Hepatocyte (in vitro differentiated cells): ENCODE results near the gene INTS6. TPM values are rescaled to one million over a fixed set of nuclear protein-coding genes. Genes with fewer than 3 reads are reported as not detected.

Experiments used
- DNase-seq: peaks from one replicate; pipeline ENCODE4 v3.0.0-alpha.2; 2016; ENCODE audit warnings: low spot score
- H2AFZ ChIP-seq: fragments of 200-600 bp; sonication (generic); 2 replicates; pipeline ENCODE4 v1.6.0; 2016; ENCODE audit warnings: antibody characterized with exemption, mild to moderate bottlenecking
- H3K27ac ChIP-seq: fragments of 200-600 bp; sonication (generic); 2 replicates; pipeline ENCODE4 v1.5.1; 2016; ENCODE audit warnings: mild to moderate bottlenecking
- H3K27me3 ChIP-seq: fragments of 200-600 bp; sonication (generic); 2 replicates; pipeline ENCODE4 v1.6.1; 2016
- H3K36me3 ChIP-seq: fragments of 200-600 bp; sonication (generic); replicated peaks from 2 replicates; pipeline ENCODE4 v1.5.1; 2016; ENCODE audit warnings: low read depth; ENCODE audit not compliant: insufficient read depth
- H3K4me1 ChIP-seq: fragments of 200-600 bp; sonication (generic); 2 replicates; pipeline ENCODE4 v1.5.1; 2016; ENCODE audit warnings: mild to moderate bottlenecking, moderate library complexity; ENCODE audit not compliant: insufficient read depth
- H3K4me2 ChIP-seq: fragments of 200-600 bp; sonication (generic); 2 replicates; pipeline ENCODE4 v1.6.0; 2016
- H3K4me3 ChIP-seq: fragments of 200-600 bp; sonication (generic); 2 replicates; pipeline ENCODE4 v1.5.1; 2016; ENCODE audit warnings: mild to moderate bottlenecking
- H3K79me2 ChIP-seq: fragments of 200-600 bp; sonication (generic); 2 replicates; pipeline ENCODE4 v1.6.0; 2017; ENCODE audit warnings: mild to moderate bottlenecking
- H3K9me2 ChIP-seq: fragments of 200-600 bp; sonication (generic); replicated peaks from 2 replicates; pipeline ENCODE4 v1.6.0; 2017; ENCODE audit warnings: mild to moderate bottlenecking; ENCODE audit not compliant: insufficient read depth
- H3K9me3 ChIP-seq: fragments of 200-600 bp; sonication (generic); 2 replicates; pipeline ENCODE4 v1.5.1; 2016; ENCODE audit warnings: low read depth, mild to moderate bottlenecking
- H4K20me1 ChIP-seq: fragments of 200-600 bp; sonication (generic); 2 replicates; pipeline ENCODE4 v1.6.0; 2016; ENCODE audit warnings: mild to moderate bottlenecking; ENCODE audit not compliant: insufficient read depth, poor library complexity, severe bottlenecking
- EZH2 ChIP-seq: fragments of 200-600 bp; sonication (generic); IDR thresholded peaks from 2 replicates; pipeline ENCODE4 v1.6.1; 2016; ENCODE audit warnings: antibody characterized with exemption, mild to moderate bottlenecking, borderline replicate concordance
- EZH2phosphoT487 ChIP-seq: fragments of 200-600 bp; sonication (generic); IDR thresholded peaks from one replicate; pipeline ENCODE4 v1.6.1; 2018; ENCODE audit warnings: antibody characterized with exemption, mild to moderate bottlenecking, low read depth, moderate library complexity; ENCODE audit not compliant: unreplicated experiment, severe bottlenecking
- WGBS: methylation state at CpG from one replicate; pipeline ENCODE4 v1.1.6; 2016; ENCODE audit warnings: low lambda C conversion rate; ENCODE audit errors: missing lambda C conversion rate; 5-methylcytosine and 5-hydroxymethylcytosine counted together
- polyA plus RNA-seq: library from polyadenylated mRNA; unstranded; fragments of >200 nt; fragmentation: Nextera tagmentation; extraction: Ambion mirVana; gene quantifications from 2 replicates; pipeline ENCODE4 v1.2.1, GENCODE V29; 2016
- total RNA-seq: library from RNA; depleted of rRNA; stranded (reverse); fragments of >200 nt; gene quantifications from 2 replicates; pipeline ENCODE4 v1.2.3, GENCODE V29; 2014
- TF ChIP-seq, protein P1 (sequence below): fragments of 200-600 bp; sonication (generic); IDR thresholded peaks from 2 replicates; pipeline ENCODE4 v1.5.1; 2016; ENCODE audit warnings: antibody characterized with exemption, mild to moderate bottlenecking; ENCODE audit not compliant: poor library complexity

Gene INTS6
- total and polyA plus RNA-seq, 2 experiments from 2014 or later, result 28.5 to 51.2 TPM

DNA sequence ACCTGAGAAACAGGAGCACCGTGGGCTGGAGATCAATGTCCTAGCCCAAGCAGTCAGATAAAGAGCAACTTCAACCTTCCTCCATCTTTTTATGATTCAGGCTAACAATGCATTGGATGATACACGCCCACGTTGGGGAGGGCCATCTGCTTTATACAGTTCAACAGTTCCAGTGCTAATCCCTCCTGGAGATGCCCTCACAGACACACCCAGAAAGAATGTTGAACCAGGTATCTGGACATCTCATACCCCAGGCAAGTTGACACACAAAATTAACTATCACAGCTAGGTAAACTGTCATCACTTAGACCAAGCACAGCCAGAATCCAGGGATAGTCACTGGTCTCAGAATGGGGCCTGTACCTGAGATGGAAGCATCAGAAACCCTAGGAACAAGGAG lies 134.0 kb downstream of the INTS6 start:
- no peak overlapping the region for H3K4me2 ChIP-seq
- no peak overlapping the region for H3K4me3 ChIP-seq
- H3K9me3 ChIP-seq, result no peaks in the 10 kb centered on the region
- H3K36me3 ChIP-seq, result no peaks in the 10 kb centered on the region
- H3K9me2 ChIP-seq, result no peaks in the 10 kb centered on the region
- WGBS, result 89% methylated on average over 3 of the region's 3 CpGs
- no peak overlapping the region for H2AFZ ChIP-seq
- no peaks in the 10 kb centered on the region for H3K79me2 ChIP-seq
- TF ChIP-seq EZH2phosphoT487 (no peak), EZH2 (no peak)
- TF ChIP-seq, protein P1, sequence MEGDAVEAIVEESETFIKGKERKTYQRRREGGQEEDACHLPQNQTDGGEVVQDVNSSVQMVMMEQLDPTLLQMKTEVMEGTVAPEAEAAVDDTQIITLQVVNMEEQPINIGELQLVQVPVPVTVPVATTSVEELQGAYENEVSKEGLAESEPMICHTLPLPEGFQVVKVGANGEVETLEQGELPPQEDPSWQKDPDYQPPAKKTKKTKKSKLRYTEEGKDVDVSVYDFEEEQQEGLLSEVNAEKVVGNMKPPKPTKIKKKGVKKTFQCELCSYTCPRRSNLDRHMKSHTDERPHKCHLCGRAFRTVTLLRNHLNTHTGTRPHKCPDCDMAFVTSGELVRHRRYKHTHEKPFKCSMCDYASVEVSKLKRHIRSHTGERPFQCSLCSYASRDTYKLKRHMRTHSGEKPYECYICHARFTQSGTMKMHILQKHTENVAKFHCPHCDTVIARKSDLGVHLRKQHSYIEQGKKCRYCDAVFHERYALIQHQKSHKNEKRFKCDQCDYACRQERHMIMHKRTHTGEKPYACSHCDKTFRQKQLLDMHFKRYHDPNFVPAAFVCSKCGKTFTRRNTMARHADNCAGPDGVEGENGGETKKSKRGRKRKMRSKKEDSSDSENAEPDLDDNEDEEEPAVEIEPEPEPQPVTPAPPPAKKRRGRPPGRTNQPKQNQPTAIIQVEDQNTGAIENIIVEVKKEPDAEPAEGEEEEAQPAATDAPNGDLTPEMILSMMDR, result no peak
- H4K20me1 ChIP-seq, result no peaks in the 10 kb centered on the region
- no peaks in the 10 kb centered on the region for H3K4me1 ChIP-seq
- H3K27ac ChIP-seq, result no peak overlapping the region
- DNase-seq, result no peak
- H3K27me3 ChIP-seq, result no peaks in the 10 kb centered on the region

GRCh38 chr13:51318015-51318414 lies 134.8 kb downstream of the INTS6 start:
- no peak for TF ChIP-seq EZH2phosphoT487
- TF ChIP-seq, protein P1, result no peak
- TF ChIP-seq EZH2, result no peak
- Histone ChIP-seq H4K20me1 (no peaks in the 10 kb centered on the region), H3K27ac (no peak overlapping the region), H3K4me2 (no peak overlapping the region), H3K9me2 (no peaks in the 10 kb centered on the region), H3K36me3 (no peaks in the 10 kb centered on the region), H3K4me3 (no peak overlapping the region), H3K79me2 (no peaks in the 10 kb centered on the region), H2AFZ (no peak overlapping the region), H3K4me1 (no peaks in the 10 kb centered on the region), H3K27me3 (no peaks in the 10 kb centered on the region), H3K9me3 (no peaks in the 10 kb centered on the region)
- no peak for DNase-seq
- WGBS, result 90% methylated on average over 2 of the region's 2 CpGs

GRCh38 chr13:51317262-51317661 lies 135.6 kb downstream of the INTS6 start:
- no peak for DNase-seq
- Histone ChIP-seq H3K9me2 (no peaks in the 10 kb centered on the region), H3K4me2 (no peak overlapping the region), H3K36me3 (no peaks in the 10 kb centered on the region), H3K4me3 (no peak overlapping the region), H3K27ac (no peak overlapping the region), H3K79me2 (no peaks in the 10 kb centered on the region), H3K9me3 (no peaks in the 10 kb centered on the region), H4K20me1 (no peaks in the 10 kb centered on the region), H2AFZ (no peak overlapping the region), H3K4me1 (no peaks in the 10 kb centered on the region), H3K27me3 (no peaks in the 10 kb centered on the region)
- WGBS, result 63% methylated on average over 1 of the region's 1 CpG
- TF ChIP-seq EZH2 (no peak), EZH2phosphoT487 (no peak)
- TF ChIP-seq, protein P1, result no peak

DNA sequence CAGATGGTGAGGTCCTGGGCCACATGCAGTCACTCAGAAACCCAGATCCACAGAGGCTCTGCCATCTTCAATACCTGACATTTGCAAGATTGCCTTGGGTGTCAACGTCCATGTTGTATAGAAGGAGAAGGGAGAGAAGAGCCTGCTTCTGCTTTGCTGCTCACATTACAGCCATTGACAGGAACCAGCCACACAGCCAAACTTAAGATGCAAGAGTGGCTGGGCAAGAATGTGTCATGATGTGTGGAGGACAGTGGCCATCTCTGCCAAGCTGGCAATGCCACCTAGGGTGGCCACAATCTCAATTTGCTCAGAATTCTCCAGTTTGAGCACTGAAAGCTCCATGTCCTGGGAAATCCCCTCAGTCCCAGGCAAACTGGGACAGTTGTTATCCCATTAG lies 139.2 kb downstream of the INTS6 start:
- Histone ChIP-seq H2AFZ (no peak overlapping the region), H3K27ac (no peak overlapping the region), H3K4me1 (no peaks in the 10 kb centered on the region), H3K9me2 (no peaks in the 10 kb centered on the region), H3K4me2 (no peak overlapping the region), H3K9me3 (no peaks in the 10 kb centered on the region), H3K27me3 (no peaks in the 10 kb centered on the region), H3K4me3 (no peak overlapping the region), H4K20me1 (no peaks in the 10 kb centered on the region), H3K36me3 (no peaks in the 10 kb centered on the region), H3K79me2 (no peaks in the 10 kb centered on the region)
- 90% methylated on average over 1 of the region's 1 CpG for WGBS
- TF ChIP-seq, protein P1, result no peak
- TF ChIP-seq EZH2 (no peak), EZH2phosphoT487 (no peak)
- no peak for DNase-seq
